Endothelial cell (in vitro differentiated cells): Measurements from ENCODE around the gene PCDH1. TPM values are rescaled to one million over a fixed set of nuclear protein-coding genes. Genes with fewer than 3 reads are reported as not detected.

Experiments used
- DNase-seq: peaks from one replicate; pipeline ENCODE4 v3.0.0; 2021; ENCODE audit warnings: low spot score
- H3K27ac Mint-ChIP-seq: one replicate; pipeline ENCODE4 v1.8.0; 2021; ENCODE audit warnings: mixed read lengths, inconsistent platforms; ENCODE audit not compliant: unreplicated experiment
- H3K27me3 Mint-ChIP-seq: one replicate; pipeline ENCODE4 v1.8.0; 2021; ENCODE audit warnings: mild to moderate bottlenecking, moderate library complexity, mixed read lengths, inconsistent platforms; ENCODE audit not compliant: unreplicated experiment
- H3K36me3 Mint-ChIP-seq: one replicate; pipeline ENCODE4 v1.8.0; 2021; ENCODE audit warnings: mild to moderate bottlenecking, low read depth, mixed read lengths, inconsistent platforms; ENCODE audit not compliant: unreplicated experiment
- H3K4me1 Mint-ChIP-seq: one replicate; pipeline ENCODE4 v1.8.0; 2021; ENCODE audit warnings: mild to moderate bottlenecking, mixed read lengths, inconsistent platforms; ENCODE audit not compliant: unreplicated experiment
- H3K4me3 Mint-ChIP-seq: one replicate; pipeline ENCODE4 v1.8.0; 2021; ENCODE audit warnings: mild to moderate bottlenecking, mixed read lengths, inconsistent platforms; ENCODE audit not compliant: unreplicated experiment
- H3K9me3 Mint-ChIP-seq: one replicate; pipeline ENCODE4 v1.8.0; 2021; ENCODE audit warnings: mixed read lengths, inconsistent platforms; ENCODE audit not compliant: unreplicated experiment
- total RNA-seq: library from RNA; stranded (reverse); fragmentation: NEBNext Ultra II Directional; extraction: Animal tissue kit (Norgen Biotek cat#: 25700); gene quantifications from one replicate; pipeline ENCODE4 v1.2.1, GENCODE V29; 2021; ENCODE audit not compliant: unreplicated experiment
- TF ChIP-seq, protein P1 (sequence below): fragments of 200-600 bp; sonication (generic); IDR thresholded peaks from one replicate; pipeline ENCODE4 v1.5.0; 2021; ENCODE audit warnings: antibody characterized with exemption; ENCODE audit not compliant: unreplicated experiment

Gene PCDH1
- total RNA-seq, 1 donor from 2014 or later: 140 TPM

DNA sequence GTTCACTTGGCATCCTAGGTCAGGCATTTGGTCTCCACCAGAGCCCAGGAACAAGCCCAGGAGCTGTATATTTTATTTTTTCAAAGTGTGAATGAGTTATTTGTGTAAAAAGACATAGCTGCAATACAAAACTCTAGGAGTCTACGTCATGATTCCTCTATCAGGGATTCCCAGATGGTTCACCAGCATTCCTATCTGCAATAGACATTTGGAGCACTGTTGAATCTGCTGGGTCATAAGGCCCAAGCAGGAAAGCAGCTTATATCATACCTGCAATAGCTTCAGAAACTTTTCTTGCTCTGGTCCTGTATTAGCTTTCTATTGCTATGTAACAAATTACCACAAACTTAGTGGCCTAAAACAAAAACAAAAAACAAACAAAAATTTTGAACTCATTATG, 28.8 kb upstream of the PCDH1 start:
- Mint-ChIP-seq H3K27ac (no peak overlapping the region), H3K36me3 (no peaks in the 10 kb centered on the region), H3K4me3 (no peak overlapping the region), H3K27me3 (peaks cover 7% of the 10 kb centered on the region), H3K9me3 (no peaks in the 10 kb centered on the region), H3K4me1 (peaks cover 5% of the 10 kb centered on the region)
- TF ChIP-seq, protein P1, sequence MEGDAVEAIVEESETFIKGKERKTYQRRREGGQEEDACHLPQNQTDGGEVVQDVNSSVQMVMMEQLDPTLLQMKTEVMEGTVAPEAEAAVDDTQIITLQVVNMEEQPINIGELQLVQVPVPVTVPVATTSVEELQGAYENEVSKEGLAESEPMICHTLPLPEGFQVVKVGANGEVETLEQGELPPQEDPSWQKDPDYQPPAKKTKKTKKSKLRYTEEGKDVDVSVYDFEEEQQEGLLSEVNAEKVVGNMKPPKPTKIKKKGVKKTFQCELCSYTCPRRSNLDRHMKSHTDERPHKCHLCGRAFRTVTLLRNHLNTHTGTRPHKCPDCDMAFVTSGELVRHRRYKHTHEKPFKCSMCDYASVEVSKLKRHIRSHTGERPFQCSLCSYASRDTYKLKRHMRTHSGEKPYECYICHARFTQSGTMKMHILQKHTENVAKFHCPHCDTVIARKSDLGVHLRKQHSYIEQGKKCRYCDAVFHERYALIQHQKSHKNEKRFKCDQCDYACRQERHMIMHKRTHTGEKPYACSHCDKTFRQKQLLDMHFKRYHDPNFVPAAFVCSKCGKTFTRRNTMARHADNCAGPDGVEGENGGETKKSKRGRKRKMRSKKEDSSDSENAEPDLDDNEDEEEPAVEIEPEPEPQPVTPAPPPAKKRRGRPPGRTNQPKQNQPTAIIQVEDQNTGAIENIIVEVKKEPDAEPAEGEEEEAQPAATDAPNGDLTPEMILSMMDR: no peak
- no peak for DNase-seq

DNA sequence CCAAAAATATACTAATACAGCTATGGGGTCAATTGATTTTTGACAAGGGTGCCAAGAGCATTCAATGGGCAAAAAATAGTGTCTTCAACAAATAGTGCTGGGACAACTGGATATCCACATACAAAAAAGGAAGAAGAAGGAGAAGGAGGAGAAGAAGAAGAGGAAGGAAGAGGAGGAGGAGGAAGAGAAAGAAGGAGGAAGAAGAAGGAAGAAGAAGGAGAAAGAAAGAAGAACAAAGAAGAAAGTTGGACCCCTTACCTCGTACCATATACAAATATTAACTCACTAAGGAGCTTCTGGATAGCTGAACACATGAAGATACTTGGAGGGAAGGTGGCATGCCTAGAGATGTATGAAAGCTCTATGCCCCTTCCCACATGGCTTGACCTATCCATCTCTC, 28.3 kb upstream of the PCDH1 start:
- no peak for DNase-seq
- TF ChIP-seq, protein P1: no peak

DNA sequence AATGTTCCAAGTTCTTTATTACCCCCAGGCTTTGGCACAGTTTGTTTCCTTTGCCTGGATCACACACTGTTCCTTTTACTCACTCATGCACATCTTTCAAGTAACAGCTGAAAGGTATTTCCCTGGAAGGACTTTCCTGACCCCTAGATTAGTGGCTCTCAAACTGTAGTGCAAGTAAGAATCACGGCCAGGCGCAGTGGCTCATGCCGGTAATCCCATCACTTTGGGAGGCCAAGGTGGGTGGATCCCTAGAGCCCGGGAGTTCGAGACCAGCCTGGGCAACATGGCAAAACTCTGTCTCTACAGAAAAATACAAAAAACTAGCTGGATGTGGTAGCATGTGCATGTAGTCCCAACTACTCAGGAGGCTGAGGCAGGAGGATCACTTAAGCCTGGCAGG, 26.3 kb upstream of the PCDH1 start:
- no peaks in the 10 kb centered on the region for H3K27me3 Mint-ChIP-seq
- H3K4me1 Mint-ChIP-seq: no peaks in the 10 kb centered on the region
- TF ChIP-seq, protein P1: no peak
- no peaks in the 10 kb centered on the region for H3K36me3 Mint-ChIP-seq
- no peak for DNase-seq
- no peak overlapping the region for H3K4me3 Mint-ChIP-seq
- no peaks in the 10 kb centered on the region for H3K9me3 Mint-ChIP-seq
- H3K27ac Mint-ChIP-seq: no peak overlapping the region

More for the DNA sequence above, 28.3 kb upstream of the PCDH1 start:
- peaks cover 5% of the 10 kb centered on the region for H3K4me1 Mint-ChIP-seq
- peaks cover 7% of the 10 kb centered on the region for H3K27me3 Mint-ChIP-seq
- no peak overlapping the region for H3K27ac Mint-ChIP-seq
- no peaks in the 10 kb centered on the region for H3K9me3 Mint-ChIP-seq
- H3K36me3 Mint-ChIP-seq: no peaks in the 10 kb centered on the region
- no peak overlapping the region for H3K4me3 Mint-ChIP-seq

DNA sequence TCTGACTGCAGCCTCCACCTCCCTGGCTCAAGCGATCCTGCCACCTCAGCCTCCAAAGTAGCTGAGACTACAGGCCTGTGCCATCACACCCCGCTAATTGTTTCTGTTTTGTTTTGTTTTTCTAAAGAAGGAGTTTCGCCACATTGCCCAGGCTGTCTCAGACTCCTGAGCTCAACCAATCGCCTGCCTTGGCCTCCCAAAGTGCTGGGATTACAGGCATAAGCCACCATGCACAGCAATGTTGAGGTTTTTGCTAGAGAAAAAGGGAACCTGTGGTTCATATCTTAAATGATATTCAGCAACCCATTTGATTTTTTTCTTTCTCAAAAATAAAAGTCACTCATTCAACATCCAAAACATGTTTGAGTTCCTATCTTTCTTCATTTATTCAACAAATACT, 25.1 kb upstream of the PCDH1 start:
- no peak overlapping the region for H3K27ac Mint-ChIP-seq
- no peaks in the 10 kb centered on the region for H3K9me3 Mint-ChIP-seq
- peaks cover 7% of the 10 kb centered on the region for H3K4me1 Mint-ChIP-seq

DNA sequence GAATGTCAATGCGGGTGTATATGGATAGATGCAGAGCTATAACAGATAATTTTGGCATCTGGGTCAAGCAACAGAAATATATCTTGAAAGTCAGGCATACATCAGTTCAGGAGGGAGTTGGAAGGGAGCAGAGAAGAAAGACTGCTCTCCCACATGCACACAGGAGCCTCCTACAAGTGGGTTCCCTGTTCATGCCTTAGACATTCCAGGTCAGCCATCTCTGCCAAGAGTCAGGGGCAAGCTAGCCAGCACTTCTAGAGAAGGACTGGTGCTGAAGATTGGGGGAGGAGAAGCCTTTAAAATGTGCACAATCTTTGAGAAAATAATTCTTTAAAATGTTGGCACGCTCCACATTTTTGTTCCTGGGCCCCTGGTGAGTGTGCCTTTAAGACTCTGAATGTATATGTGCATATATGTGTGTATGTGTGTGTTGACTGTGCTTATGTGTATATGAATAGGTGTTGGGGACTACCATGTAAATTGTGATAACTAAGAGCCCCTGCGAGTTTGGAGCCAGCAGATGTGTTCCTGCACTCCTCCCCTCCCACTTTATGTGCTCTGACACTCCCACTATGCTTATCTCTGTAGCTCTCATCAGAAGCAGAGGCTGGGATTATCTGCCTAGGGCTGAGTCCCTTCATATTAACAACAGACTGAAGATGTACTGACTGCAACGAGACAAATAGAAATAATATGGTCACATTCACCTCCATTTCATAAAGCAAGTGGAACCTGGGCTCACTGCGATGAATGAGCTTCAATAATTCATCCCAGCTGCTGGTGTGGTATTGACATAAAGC, 24.0 kb upstream of the PCDH1 start:
- Mint-ChIP-seq H3K36me3 (no peaks in the 10 kb centered on the region), H3K27me3 (peaks cover 4% of the 10 kb centered on the region), H3K4me3 (no peak overlapping the region), H3K27ac (no peak overlapping the region), H3K4me1 (peaks cover 10% of the 10 kb centered on the region), H3K9me3 (no peaks in the 10 kb centered on the region)
- DNase-seq: no peak
- TF ChIP-seq, protein P1: no peak

More for the DNA sequence above, 25.1 kb upstream of the PCDH1 start:
- no peak for DNase-seq
- TF ChIP-seq, protein P1: no peak
- H3K36me3 Mint-ChIP-seq: no peaks in the 10 kb centered on the region
- H3K4me3 Mint-ChIP-seq: no peak overlapping the region
- peaks cover 4% of the 10 kb centered on the region for H3K27me3 Mint-ChIP-seq
